ENCODE data around the gene CAMKMT.

The CAMKMT gene

GRCh38 chr2:44751754-44752479, 390.2 kb downstream of the CAMKMT start:
- DNase-seq: no peak

- no peak for DNase-seq
Measured at GRCh38 chr2:44752761-44753160, 391.0 kb downstream of the CAMKMT start.

- DNase-seq: no peak
Measured at GRCh38 chr2:44753552-44754285, 392.0 kb downstream of the CAMKMT start.

- no peak for DNase-seq
Measured at GRCh38 chr2:44758591-44758990, 396.8 kb downstream of the CAMKMT start.

- DNase-seq: no peak
Measured at GRCh38 chr2:44759823-44760222, 398.1 kb downstream of the CAMKMT start.

GRCh38 chr2:44763275-44763782, 401.6 kb downstream of the CAMKMT start:
- no peak for DNase-seq

- no peak for DNase-seq
Measured at GRCh38 chr2:44766220-44766619, 404.5 kb downstream of the CAMKMT start.

GRCh38 chr2:44766777-44767176, 405.0 kb downstream of the CAMKMT start:
- no peak for DNase-seq

- DNase-seq: no peak
Measured at GRCh38 chr2:44767691-44768090, 405.9 kb downstream of the CAMKMT start.

GRCh38 chr2:44768438-44769236, 406.9 kb downstream of the CAMKMT start:
- no peak for DNase-seq

- DNase-seq: no peak
Measured at GRCh38 chr2:44769349-44770011, 407.7 kb downstream of the CAMKMT start.

- DNase-seq: no peak
Measured at GRCh38 chr2:44770221-44771195, 408.8 kb downstream of the CAMKMT start.

- no peak for DNase-seq
Measured at GRCh38 chr2:44771522-44771921, 409.8 kb downstream of the CAMKMT start.

GRCh38 chr2:44772131-44772530, 410.4 kb downstream of the CAMKMT start:
- no peak for DNase-seq

- DNase-seq: no peak
Measured at GRCh38 chr2:44772669-44773378, 411.1 kb downstream of the CAMKMT start.

- DNase-seq: no peak
Measured at GRCh38 chr2:44774826-44775492, 413.2 kb downstream of the CAMKMT start.

- DNase-seq: no peak
Measured at GRCh38 chr2:44777036-44777435, 415.3 kb downstream of the CAMKMT start.

- DNase-seq: peak; percentile 44
Measured at GRCh38 chr2:44777537-44777936, 415.8 kb downstream of the CAMKMT start.

GRCh38 chr2:44778221-44778654, 416.5 kb downstream of the CAMKMT start:
- DNase-seq: no peak

Measured in CD4-positive, alpha-beta T cell treated with Interferon gamma for 1 hour (primary cell).